ENCODE measurements around the gene ANO1.

ANO1 gene

DNA sequence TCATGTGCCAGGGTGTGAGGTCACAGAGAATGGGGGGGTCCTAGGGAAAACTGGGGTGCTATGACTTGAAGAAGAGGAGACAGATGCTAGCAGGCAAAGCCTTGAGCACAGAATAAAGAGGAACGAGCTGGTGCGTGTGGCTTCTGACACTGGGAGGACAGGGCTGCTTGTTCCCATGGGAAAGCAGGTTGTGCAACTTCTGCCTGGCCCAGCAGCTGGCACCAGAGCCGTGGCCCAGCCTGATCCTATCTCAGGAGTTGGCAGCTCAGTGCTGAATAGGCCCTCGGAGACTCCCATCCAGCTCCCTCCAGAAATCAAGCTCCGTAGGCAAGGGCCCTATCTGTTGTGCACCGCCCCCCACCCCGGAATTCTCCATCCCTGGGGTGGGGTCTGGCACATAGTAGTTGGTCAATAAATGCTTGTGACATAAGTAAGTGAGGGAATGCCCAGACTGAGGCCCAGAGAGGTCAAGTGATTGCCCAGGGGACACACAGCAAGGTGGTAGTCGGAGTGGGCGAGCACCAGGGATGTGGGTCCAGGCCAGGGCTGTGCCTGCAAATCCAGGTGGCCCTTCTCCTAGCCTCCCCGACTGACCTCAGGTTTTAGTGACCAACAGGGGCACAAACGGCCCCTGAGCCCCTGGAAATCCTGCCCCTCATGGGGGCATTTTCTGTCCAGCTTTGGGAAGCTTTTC is 105.5 kb downstream of the ANO1 start:
- TF ChIP-seq POLR2AphosphoS5 (IDR thresholded peaks at IDR 0.05; ENCODE audit: borderline replicate concordance, low read depth, low read length): no peak
- no peak for TF ChIP-seq EZH2 (IDR thresholded peaks at IDR 0.05)
- no peak for TF ChIP-seq FOXP2 (optimal IDR thresholded peaks at IDR 0.05; ENCODE audit: control extremely low read depth, extremely low read length, insufficient read depth)

DNA sequence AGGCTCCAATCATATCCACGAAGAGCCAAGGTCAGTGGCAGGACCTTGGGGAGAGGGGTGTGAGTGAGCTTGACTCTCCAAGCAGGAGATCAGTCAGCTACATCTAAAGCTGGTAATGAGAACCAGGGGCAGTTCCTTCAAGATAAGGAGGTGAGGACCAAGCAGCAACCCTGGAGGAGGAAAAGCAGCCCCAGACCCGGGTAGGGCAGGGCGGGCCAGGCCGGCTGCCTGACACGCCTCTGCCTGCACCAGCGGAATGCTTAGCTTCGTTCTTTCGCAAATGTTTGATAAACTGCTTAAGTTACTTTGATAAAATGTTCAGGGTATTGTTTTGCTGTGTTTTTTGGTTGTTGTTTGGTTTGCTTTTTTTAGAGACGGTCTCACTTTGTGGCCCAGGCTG is 106.3 kb downstream of the ANO1 start:
- Histone ChIP-seq H3K9ac (ENCODE audit: insufficient read length) (no peak overlapping the region), H3K9me3 (ENCODE audit: low read depth, low read length) (no peaks in the 10 kb centered on the region), H3K36me3 (ENCODE audit: insufficient read depth, low read length) (no peaks in the 10 kb centered on the region), H3K4me3 (no peak overlapping the region), H3K27ac (no peak overlapping the region)
- no peak for DNase-seq (ENCODE audit: low read depth, low spot score)
- no peak for TF ChIP-seq EZH2 (IDR thresholded peaks at IDR 0.05)
- no peak for TF ChIP-seq POLR2AphosphoS5 (IDR thresholded peaks at IDR 0.05; ENCODE audit: borderline replicate concordance, low read depth, low read length)
- TF ChIP-seq FOXP2 (optimal IDR thresholded peaks at IDR 0.05; ENCODE audit: control extremely low read depth, extremely low read length, insufficient read depth): no peak

More for the DNA sequence above, 105.5 kb downstream of the ANO1 start:
- Histone ChIP-seq H3K9ac (ENCODE audit: insufficient read length) (no peak overlapping the region), H3K27ac (no peak overlapping the region), H3K36me3 (ENCODE audit: insufficient read depth, low read length) (no peaks in the 10 kb centered on the region), H3K4me3 (no peak overlapping the region), H3K9me3 (ENCODE audit: low read depth, low read length) (no peaks in the 10 kb centered on the region)
- DNase-seq (ENCODE audit: low read depth, low spot score): no peak

DNA sequence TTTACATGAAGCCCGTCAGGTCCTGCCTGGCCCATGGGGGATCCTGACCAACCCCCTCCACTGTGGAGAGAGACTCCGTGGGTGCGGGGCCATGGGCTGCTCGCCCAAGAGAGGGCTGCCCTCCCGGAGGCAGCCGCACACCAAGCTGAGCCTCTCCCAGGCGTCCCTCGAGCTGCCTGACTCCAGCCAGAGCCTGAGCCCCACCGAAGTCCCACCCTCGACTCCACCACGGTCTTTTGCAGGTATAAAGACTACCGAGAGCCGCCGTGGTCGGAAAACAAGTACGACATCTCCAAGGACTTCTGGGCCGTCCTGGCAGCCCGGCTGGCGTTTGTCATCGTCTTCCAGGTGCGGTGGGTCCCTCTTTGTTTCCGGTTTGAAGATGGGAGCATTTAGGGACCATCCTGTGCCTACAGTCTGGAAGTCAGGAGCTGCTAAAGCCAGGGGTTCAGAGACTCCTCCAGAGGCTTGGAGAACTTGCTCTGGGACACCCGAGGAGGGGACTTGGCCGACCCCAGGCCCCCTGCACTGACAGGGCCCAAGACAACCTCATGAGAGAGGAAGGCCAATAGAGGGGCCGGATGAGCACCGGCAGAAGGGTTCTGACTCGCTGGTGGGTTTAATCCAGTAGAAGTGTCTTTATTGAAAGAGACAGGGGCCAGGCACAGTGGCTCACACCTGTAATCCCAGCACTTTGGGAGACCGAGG is 107.4 kb downstream of the ANO1 start:
- H3K4me3 ChIP-seq: no peak overlapping the region
- H3K9ac ChIP-seq (ENCODE audit: insufficient read length): no peak overlapping the region
- H3K9me3 ChIP-seq (ENCODE audit: low read depth, low read length): no peaks in the 10 kb centered on the region
- no peak overlapping the region for H3K27ac ChIP-seq
- DNase-seq (ENCODE audit: low read depth, low spot score): no peak
- TF ChIP-seq FOXP2 (optimal IDR thresholded peaks at IDR 0.05; ENCODE audit: control extremely low read depth, extremely low read length, insufficient read depth) (no peak), POLR2AphosphoS5 (IDR thresholded peaks at IDR 0.05; ENCODE audit: borderline replicate concordance, low read depth, low read length) (no peak), EZH2 (IDR thresholded peaks at IDR 0.05) (no peak)
- H3K36me3 ChIP-seq (ENCODE audit: insufficient read depth, low read length): no peaks in the 10 kb centered on the region

DNA sequence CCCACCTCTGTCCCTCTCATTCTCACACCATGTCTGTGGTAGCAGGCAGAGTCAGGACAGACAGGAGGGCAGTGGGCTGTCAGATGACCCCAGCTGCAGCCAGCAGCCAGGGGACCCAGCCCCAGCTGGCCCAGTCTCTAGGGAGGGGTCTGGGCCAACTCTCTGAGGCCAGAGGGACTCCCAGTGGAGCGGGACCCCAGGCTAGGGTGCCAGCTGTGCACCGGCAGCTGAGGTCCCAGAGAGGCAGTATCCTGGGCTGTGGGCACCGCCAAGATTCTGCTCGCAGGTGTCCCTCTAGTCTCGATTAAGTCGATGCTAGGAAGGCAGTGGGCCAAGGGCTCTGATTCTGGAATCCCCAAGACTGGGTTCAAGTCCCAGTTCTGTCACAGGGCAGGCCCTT is 108.3 kb downstream of the ANO1 start:
- no peak overlapping the region for H3K9ac ChIP-seq (ENCODE audit: insufficient read length)
- H3K27ac ChIP-seq: no peak overlapping the region
- no peak for DNase-seq (ENCODE audit: low read depth, low spot score)
- H3K9me3 ChIP-seq (ENCODE audit: low read depth, low read length): no peaks in the 10 kb centered on the region
- H3K36me3 ChIP-seq (ENCODE audit: insufficient read depth, low read length): no peaks in the 10 kb centered on the region
- TF ChIP-seq EZH2 (IDR thresholded peaks at IDR 0.05) (no peak), POLR2AphosphoS5 (IDR thresholded peaks at IDR 0.05; ENCODE audit: borderline replicate concordance, low read depth, low read length) (no peak), FOXP2 (optimal IDR thresholded peaks at IDR 0.05; ENCODE audit: control extremely low read depth, extremely low read length, insufficient read depth) (no peak)
- no peak overlapping the region for H3K4me3 ChIP-seq

DNA sequence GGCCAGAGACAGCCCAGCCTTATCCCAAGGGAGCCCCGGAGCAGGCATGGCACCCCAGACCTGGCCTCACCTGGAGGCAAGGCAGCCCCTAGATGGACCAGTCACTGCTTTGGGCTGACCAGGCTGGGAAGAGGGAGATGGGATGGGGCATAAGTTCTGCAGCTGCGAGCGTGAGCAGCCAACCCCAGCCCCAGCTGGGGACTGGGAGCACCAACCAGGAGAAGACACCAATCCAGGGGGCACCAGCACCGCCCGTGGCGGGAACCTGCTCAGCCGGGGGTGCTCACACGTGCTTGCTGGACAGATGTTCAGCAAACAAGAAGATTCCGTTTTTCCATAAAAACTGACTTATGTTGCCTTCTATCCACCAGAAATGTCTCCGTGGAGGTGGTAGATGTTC is 108.8 kb downstream of the ANO1 start:
- DNase-seq (ENCODE audit: low read depth, low spot score): no peak
- no peaks in the 10 kb centered on the region for H3K36me3 ChIP-seq (ENCODE audit: insufficient read depth, low read length)
- no peak overlapping the region for H3K4me3 ChIP-seq
- no peaks in the 10 kb centered on the region for H3K9me3 ChIP-seq (ENCODE audit: low read depth, low read length)
- TF ChIP-seq EZH2 (IDR thresholded peaks at IDR 0.05) (no peak), FOXP2 (optimal IDR thresholded peaks at IDR 0.05; ENCODE audit: control extremely low read depth, extremely low read length, insufficient read depth) (no peak), POLR2AphosphoS5 (IDR thresholded peaks at IDR 0.05; ENCODE audit: borderline replicate concordance, low read depth, low read length) (no peak)
- H3K9ac ChIP-seq (ENCODE audit: insufficient read length): no peak overlapping the region
- no peak overlapping the region for H3K27ac ChIP-seq

DNA sequence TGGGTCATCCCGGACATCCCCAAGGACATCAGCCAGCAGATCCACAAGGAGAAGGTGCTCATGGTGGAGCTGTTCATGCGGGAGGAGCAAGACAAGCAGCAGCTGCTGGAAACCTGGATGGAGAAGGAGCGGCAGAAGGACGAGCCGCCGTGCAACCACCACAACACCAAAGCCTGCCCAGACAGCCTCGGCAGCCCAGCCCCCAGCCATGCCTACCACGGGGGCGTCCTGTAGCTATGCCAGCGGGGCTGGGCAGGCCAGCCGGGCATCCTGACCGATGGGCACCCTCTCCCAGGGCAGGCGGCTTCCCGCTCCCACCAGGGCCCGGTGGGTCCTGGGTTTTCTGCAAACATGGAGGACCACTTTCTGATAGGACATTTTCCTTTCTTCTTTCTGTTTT is 109.7 kb downstream of the ANO1 start:
- TF ChIP-seq FOXP2 (optimal IDR thresholded peaks at IDR 0.05; ENCODE audit: control extremely low read depth, extremely low read length, insufficient read depth): no peak
- TF ChIP-seq EZH2 (IDR thresholded peaks at IDR 0.05): no peak
- no peak for TF ChIP-seq POLR2AphosphoS5 (IDR thresholded peaks at IDR 0.05; ENCODE audit: borderline replicate concordance, low read depth, low read length)
- Histone ChIP-seq H3K9me3 (ENCODE audit: low read depth, low read length) (no peaks in the 10 kb centered on the region), H3K27ac (no peak overlapping the region), H3K9ac (ENCODE audit: insufficient read length) (no peak overlapping the region), H3K4me3 (no peak overlapping the region), H3K36me3 (ENCODE audit: insufficient read depth, low read length) (no peaks in the 10 kb centered on the region)
- no peak for DNase-seq (ENCODE audit: low read depth, low spot score)

DNA sequence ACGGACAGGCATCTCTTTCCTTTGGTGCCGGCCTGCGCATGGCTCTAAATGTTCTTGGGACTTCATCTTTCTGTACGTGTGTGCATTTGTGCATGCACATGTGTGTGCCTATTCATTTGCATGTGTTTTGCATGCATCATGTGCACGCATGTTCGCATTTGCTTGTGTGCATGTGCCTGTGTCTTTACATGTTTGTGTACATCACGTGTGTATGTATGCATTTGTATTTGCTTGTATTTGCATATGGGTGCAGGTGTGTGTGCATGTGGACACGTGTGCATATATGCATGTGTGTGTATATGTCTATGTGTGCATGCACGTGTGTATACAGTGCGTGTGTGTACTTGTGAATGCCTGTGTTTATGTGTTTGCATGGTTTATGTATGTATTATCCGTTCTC is 111.5 kb downstream of the ANO1 start:
- no peaks in the 10 kb centered on the region for H3K9me3 ChIP-seq (ENCODE audit: low read depth, low read length)
- DNase-seq (ENCODE audit: low read depth, low spot score): no peak
- TF ChIP-seq EZH2 (IDR thresholded peaks at IDR 0.05) (no peak), FOXP2 (optimal IDR thresholded peaks at IDR 0.05; ENCODE audit: control extremely low read depth, extremely low read length, insufficient read depth) (no peak), POLR2AphosphoS5 (IDR thresholded peaks at IDR 0.05; ENCODE audit: borderline replicate concordance, low read depth, low read length) (no peak)

DNA sequence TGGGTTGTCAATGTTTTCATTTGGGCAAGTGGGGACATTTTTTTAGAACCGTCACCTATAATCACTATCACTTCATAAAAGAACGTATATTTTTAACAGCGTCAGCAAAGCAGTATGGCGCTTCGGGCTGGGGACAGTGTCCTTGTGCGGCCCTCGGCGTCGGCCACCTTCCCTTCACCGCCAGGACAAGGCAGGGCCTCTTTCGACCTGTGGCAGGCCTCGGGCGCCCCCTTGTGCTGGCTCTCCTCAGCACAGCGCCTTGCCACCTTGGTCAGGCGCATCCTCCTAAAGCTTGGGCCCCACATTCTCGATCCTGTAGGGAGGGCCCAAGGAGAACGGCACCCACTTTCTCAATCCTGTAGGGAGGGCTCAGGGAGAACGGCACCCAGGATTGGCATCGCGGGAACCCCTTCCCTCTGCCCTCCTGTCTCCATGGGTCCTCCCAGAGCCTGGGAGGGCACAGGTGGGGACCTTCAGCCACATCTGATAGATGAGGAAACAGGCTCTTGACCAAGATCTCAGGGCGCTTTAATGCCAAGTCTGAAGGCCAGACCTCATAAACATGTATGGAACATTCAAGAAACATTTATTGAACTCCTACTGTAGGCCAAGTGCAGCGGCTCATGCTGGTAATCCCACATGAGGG is 113.5 kb downstream of the ANO1 start:
- no peak overlapping the region for H3K9ac ChIP-seq (ENCODE audit: insufficient read length)
- no peak overlapping the region for H3K4me3 ChIP-seq
- H3K27ac ChIP-seq: no peak overlapping the region
- TF ChIP-seq EZH2 (IDR thresholded peaks at IDR 0.05) (no peak), POLR2AphosphoS5 (IDR thresholded peaks at IDR 0.05; ENCODE audit: borderline replicate concordance, low read depth, low read length) (no peak), FOXP2 (optimal IDR thresholded peaks at IDR 0.05; ENCODE audit: control extremely low read depth, extremely low read length, insufficient read depth) (no peak)
- no peak for DNase-seq (ENCODE audit: low read depth, low spot score)
- no peaks in the 10 kb centered on the region for H3K36me3 ChIP-seq (ENCODE audit: insufficient read depth, low read length)
- H3K9me3 ChIP-seq (ENCODE audit: low read depth, low read length): no peaks in the 10 kb centered on the region

More for the DNA sequence above, 111.5 kb downstream of the ANO1 start:
- no peak overlapping the region for H3K27ac ChIP-seq
- H3K9ac ChIP-seq (ENCODE audit: insufficient read length): no peak overlapping the region
- no peaks in the 10 kb centered on the region for H3K36me3 ChIP-seq (ENCODE audit: insufficient read depth, low read length)
- H3K4me3 ChIP-seq: no peak overlapping the region

Data from SK-N-MC (cell line).